ENCODE data around the gene ANKMY1. TPM values are rescaled to one million over a fixed set of nuclear protein-coding genes. Genes with fewer than 3 reads are reported as not detected.

The ANKMY1 gene
- total and polyA plus RNA-seq, 2 of the 13 experiments (the other 11 are each of a cell fraction or from before 2014, with no cell fraction given) = 11.7 to 18.8 TPM

- TF ChIP-seq NFAT5 (CRISPR knock-in tag; IDR thresholded peaks at IDR 0.05) = no peak
- TF ChIP-seq MBD4 (IDR thresholded peaks at IDR 0.05; ENCODE audit: borderline replicate concordance, low read length) = no peak
- no peak for TF ChIP-seq TBX3 (IDR thresholded peaks at IDR 0.05; ENCODE audit: borderline replicate concordance)
- TF ChIP-seq NFE2L2 (IDR thresholded peaks at IDR 0.05; ENCODE audit: low read length) = no peak
- TF ChIP-seq, protein P1, sequence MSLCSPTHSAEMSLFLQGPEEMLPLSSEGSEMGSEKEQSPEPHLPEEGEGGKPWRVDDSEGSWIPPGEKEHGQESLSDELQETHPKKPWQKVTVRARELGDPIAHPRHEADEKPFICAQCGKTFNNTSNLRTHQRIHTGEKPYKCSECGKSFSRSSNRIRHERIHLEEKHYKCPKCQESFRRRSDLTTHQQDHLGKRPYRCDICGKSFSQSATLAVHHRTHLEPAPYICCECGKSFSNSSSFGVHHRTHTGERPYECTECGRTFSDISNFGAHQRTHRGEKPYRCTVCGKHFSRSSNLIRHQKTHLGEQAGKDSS (CRISPR knock-in tag; IDR thresholded peaks at IDR 0.05; ENCODE audit: borderline replicate concordance, low read depth) = peak; percentile 88
- TF ChIP-seq ZNF20 (CRISPR knock-in tag; IDR thresholded peaks at IDR 0.05) = peak; percentile 70; the same call in 1 of the 2 replicates
- peak; percentile 64; the same call in 1 of the 2 replicates for TF ChIP-seq ZNF121 (CRISPR knock-in tag; IDR thresholded peaks at IDR 0.05)
- TF ChIP-seq KLF6 (CRISPR knock-in tag; IDR thresholded peaks at IDR 0.05) = peak; percentile 79; the same call in 1 of the 2 replicates
- peak; percentile 27; the same call in 1 of the 2 replicates for TF ChIP-seq MAZ (IDR thresholded peaks at IDR 0.05; ENCODE audit: borderline replicate concordance, low read depth, low read length)
- TF ChIP-seq MAZ (CRISPR knock-in tag; IDR thresholded peaks at IDR 0.05; ENCODE audit: low read depth) = peak; percentile 23; the same call in 1 of the 2 replicates
- peak; percentile 78 for TF ChIP-seq GABPB1 (CRISPR knock-in tag; IDR thresholded peaks at IDR 0.05)
- peak; percentile 73; the same call in 1 of the 2 replicates for TF ChIP-seq ZBTB7A (CRISPR knock-in tag; IDR thresholded peaks at IDR 0.05)
- no peak for TF ChIP-seq ZBTB42 (CRISPR knock-in tag; IDR thresholded peaks at IDR 0.05)
- TF ChIP-seq SOX13 (IDR thresholded peaks at IDR 0.05) = no peak
- no peak for TF ChIP-seq SOX13 (CRISPR knock-in tag; conservative IDR thresholded peaks at IDR 0.05 in 1 of 2, IDR thresholded peaks at IDR 0.05 in 1 of 2)
- no peak for TF ChIP-seq ASH2L (IDR thresholded peaks at IDR 0.05; ENCODE audit: insufficient read length, low read depth, low read length)
- TF ChIP-seq, protein P2, sequence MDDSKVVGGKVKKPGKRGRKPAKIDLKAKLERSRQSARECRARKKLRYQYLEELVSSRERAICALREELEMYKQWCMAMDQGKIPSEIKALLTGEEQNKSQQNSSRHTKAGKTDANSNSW (CRISPR knock-in tag; IDR thresholded peaks at IDR 0.05; ENCODE audit: borderline replicate concordance) = no peak
- peak; percentile 11; the same call in 1 of the 2 replicates for TF ChIP-seq ARNTL (CRISPR knock-in tag; IDR thresholded peaks at IDR 0.05)
- TF ChIP-seq ZFX (CRISPR knock-in tag; IDR thresholded peaks at IDR 0.05; ENCODE audit: low read depth) = peak; percentile 83
- TF ChIP-seq ZNF569 (CRISPR knock-in tag; IDR thresholded peaks at IDR 0.05; ENCODE audit: borderline replicate concordance) = no peak
- TF ChIP-seq HMG20B (CRISPR knock-in tag; conservative IDR thresholded peaks at IDR 0.05) = no peak
- TF ChIP-seq ZNF615 (CRISPR knock-in tag; IDR thresholded peaks at IDR 0.05; ENCODE audit: borderline replicate concordance) = no peak
- TF ChIP-seq EHMT2 (IDR thresholded peaks at IDR 0.05; ENCODE audit: borderline replicate concordance, low read depth, low read length) = no peak
- TF ChIP-seq MIER3 (CRISPR knock-in tag; IDR thresholded peaks at IDR 0.05; ENCODE audit: borderline replicate concordance) = no peak
- TF ChIP-seq SRF (IDR thresholded peaks at IDR 0.05; ENCODE audit: low read depth, low read length) = no peak
These were observed 47.3 kb upstream of the ANKMY1 start (continued) for GRCh38 chr2:240604939-240605716.

Measured in HepG2 (cell line).